Measurements from ENCODE around the gene IL1RN.

The IL1RN gene

GRCh38 chr2:113079131-113079530 is 48.3 kb upstream of the IL1RN start:
- Histone ChIP-seq H3F3A (ENCODE audit: insufficient read depth, low read length) (no peaks in the 10 kb centered on the region), H3K9me3 (replicated peaks; ENCODE audit: insufficient read depth, low read length) (no peaks in the 10 kb centered on the region), H3K9me2 (replicated peaks; ENCODE audit: insufficient read depth, low read length) (no peaks in the 10 kb centered on the region), H3K4me1 (ENCODE audit: low read length) (peaks cover 22% of the 10 kb centered on the region), H3K27ac (ENCODE audit: low read length) (no peak overlapping the region), H3K79me2 (ENCODE audit: low read length) (no peaks in the 10 kb centered on the region), H4K20me1 (ENCODE audit: insufficient read depth, low read length) (no peaks in the 10 kb centered on the region), H2AFZ (ENCODE audit: low read length) (no peak overlapping the region), H3K36me3 (replicated peaks; ENCODE audit: insufficient read depth, low read length) (no peaks in the 10 kb centered on the region), H3K27me3 (replicated peaks; ENCODE audit: insufficient read depth, low read length) (no peaks in the 10 kb centered on the region), H3K4me3 (ENCODE audit: low read length) (no peak overlapping the region), H3K4me2 (ENCODE audit: low read depth, low read length) (no peak overlapping the region), H3K9ac (ENCODE audit: low read length) (no peak overlapping the region)
- no peak for TF ChIP-seq EZH2phosphoT487 (IDR thresholded peaks at IDR 0.05; ENCODE audit: low read length)
- TF ChIP-seq CTCF (IDR thresholded peaks at IDR 0.05; ENCODE audit: low read length), result no peak
- TF ChIP-seq EZH2 (optimal IDR thresholded peaks at IDR 0.05; ENCODE audit: low read depth, low read length), result no peak
- no peak for DNase-seq

GRCh38 chr2:113080134-113080533 is 47.3 kb upstream of the IL1RN start:
- Histone ChIP-seq H3K4me2 (ENCODE audit: low read depth, low read length) (no peak overlapping the region), H3K27ac (ENCODE audit: low read length) (no peak overlapping the region), H3K9me3 (replicated peaks; ENCODE audit: insufficient read depth, low read length) (no peaks in the 10 kb centered on the region), H4K20me1 (ENCODE audit: insufficient read depth, low read length) (no peaks in the 10 kb centered on the region), H2AFZ (ENCODE audit: low read length) (no peak overlapping the region), H3K79me2 (ENCODE audit: low read length) (no peaks in the 10 kb centered on the region), H3K9ac (ENCODE audit: low read length) (no peak overlapping the region), H3F3A (ENCODE audit: insufficient read depth, low read length) (no peaks in the 10 kb centered on the region), H3K4me3 (ENCODE audit: low read length) (no peak overlapping the region), H3K27me3 (replicated peaks; ENCODE audit: insufficient read depth, low read length) (no peaks in the 10 kb centered on the region), H3K9me2 (replicated peaks; ENCODE audit: insufficient read depth, low read length) (no peaks in the 10 kb centered on the region), H3K4me1 (ENCODE audit: low read length) (peaks cover 12% of the 10 kb centered on the region), H3K36me3 (replicated peaks; ENCODE audit: insufficient read depth, low read length) (no peaks in the 10 kb centered on the region)
- DNase-seq, result peak; percentile 39
- TF ChIP-seq EZH2 (optimal IDR thresholded peaks at IDR 0.05; ENCODE audit: low read depth, low read length) (no peak), CTCF (IDR thresholded peaks at IDR 0.05; ENCODE audit: low read length) (peak; percentile 89)

- no peak overlapping the region for H3K9ac ChIP-seq (ENCODE audit: low read length)
- no peaks in the 10 kb centered on the region for H3K9me3 ChIP-seq (replicated peaks; ENCODE audit: insufficient read depth, low read length)
- H3K27me3 ChIP-seq (replicated peaks; ENCODE audit: insufficient read depth, low read length), result no peaks in the 10 kb centered on the region
- no peaks in the 10 kb centered on the region for H3K36me3 ChIP-seq (replicated peaks; ENCODE audit: insufficient read depth, low read length)
- TF ChIP-seq CTCF (IDR thresholded peaks at IDR 0.05; ENCODE audit: low read length), result no peak
- TF ChIP-seq EZH2 (optimal IDR thresholded peaks at IDR 0.05; ENCODE audit: low read depth, low read length), result no peak
- TF ChIP-seq EZH2phosphoT487 (IDR thresholded peaks at IDR 0.05; ENCODE audit: low read length), result no peak
- DNase-seq, result no peak
- no peaks in the 10 kb centered on the region for H3K9me2 ChIP-seq (replicated peaks; ENCODE audit: insufficient read depth, low read length)
- H3K4me2 ChIP-seq (ENCODE audit: low read depth, low read length), result no peak overlapping the region
- H4K20me1 ChIP-seq (ENCODE audit: insufficient read depth, low read length), result no peaks in the 10 kb centered on the region
- no peaks in the 10 kb centered on the region for H3K79me2 ChIP-seq (ENCODE audit: low read length)
- H3F3A ChIP-seq (ENCODE audit: insufficient read depth, low read length), result no peaks in the 10 kb centered on the region
- no peak overlapping the region for H2AFZ ChIP-seq (ENCODE audit: low read length)
- H3K4me1 ChIP-seq (ENCODE audit: low read length), result peaks cover 4% of the 10 kb centered on the region
- H3K27ac ChIP-seq (ENCODE audit: low read length), result no peak overlapping the region
- no peak overlapping the region for H3K4me3 ChIP-seq (ENCODE audit: low read length)
Observed at GRCh38 chr2:113081488-113082210, 45.7 kb upstream of the IL1RN start.
